B cell (primary cell): ENCODE measurements around the gene DAZAP1. TPM values are rescaled to one million over a fixed set of nuclear protein-coding genes. Genes with fewer than 3 reads are reported as not detected.

Experiments
- ATAC-seq: fragments of 200-7000 bp; cut with Tn5 transposase; one replicate; pipeline ENCODE4 v1.10.0; 2021; ENCODE audit warnings: low read depth, mild to moderate bottlenecking, moderate number of reproducible peaks, moderate library complexity
- CTCF ChIA-PET: fragments of 350-600 bp; sonication (Branson Sonifier 250); formaldehyde crosslinking; loops from one replicate; lab custom pipeline; 2021; ENCODE audit warnings: antibody characterized with exemption, inconsistent platforms; lab: Charles Lee
- POLR2A ChIA-PET: fragments of 350-600 bp; sonication (Branson Sonifier 250); formaldehyde crosslinking; loops from one replicate; lab custom pipeline; 2021; ENCODE audit warnings: antibody characterized with exemption; lab: Charles Lee
- DNase-seq: peaks from one replicate; pipeline ENCODE4 v3.0.0; 2013
- H2AFZ ChIP-seq: 2 replicates; pipeline ENCODE4 v1.6.1; 2012; ENCODE audit warnings: mild to moderate bottlenecking, low read depth, low read length; ENCODE audit not compliant: insufficient read depth, poor library complexity, severe bottlenecking
- H3K27ac ChIP-seq, 2 donors: 1 replicate in 1 of 2; 2 replicates in 1 of 2; pipeline ENCODE4 v1.5.1; 2012 to 2013; ENCODE audit warnings: low read length in 2 of 2, mild to moderate bottlenecking in 2 of 2, moderate library complexity in 1 of 2
- H3K27me3 ChIP-seq, 4 experiments: fragments of 200-600 bp in 1 of 4; sonication (generic) in 1 of 4; replicated peaks in 1 of 4; 1 replicate in 2 of 4; 2 replicates in 2 of 4; pipeline versions ENCODE4 v1.6.1 to v1.7.0; 2013 to 2016; ENCODE audit warnings: low read length in 3 of 4, mild to moderate bottlenecking in 2 of 4, mixed read lengths in 1 of 4, moderate library complexity in 1 of 4; ENCODE audit not compliant: insufficient read depth in 4 of 4, control insufficient read depth in 3 of 4; ENCODE audit errors: control extremely low read depth in 1 of 4
- H3K36me3 ChIP-seq, 2 experiments: replicated peaks in 1 of 2; 1 replicate in 1 of 2; 2 replicates in 1 of 2; pipeline versions ENCODE4 v1.6.1 to v1.7.1; 2013; ENCODE audit warnings: low read length in 1 of 2; ENCODE audit not compliant: insufficient read depth in 2 of 2, control insufficient read depth in 1 of 2; ENCODE audit errors: control extremely low read depth in 1 of 2, extremely low read depth in 1 of 2
- H3K4me1 ChIP-seq, 2 donors: fragments of 200-600 bp in 1 of 2; sonication (generic) in 1 of 2; 1 replicate in 1 of 2; 2 replicates in 1 of 2; pipeline versions ENCODE4 v1.5.1 to v1.6.1; 2013 to 2017; ENCODE audit warnings: low read length in 2 of 2; ENCODE audit not compliant: control insufficient read depth in 2 of 2, insufficient read depth in 2 of 2
- H3K4me2 ChIP-seq: replicated peaks from 2 replicates; pipeline ENCODE3; 2012; ENCODE audit warnings: mild to moderate bottlenecking, low read depth, low read length; ENCODE audit not compliant: poor library complexity, severe bottlenecking
- H3K4me3 ChIP-seq, 5 experiments: fragments of 200-600 bp in 1 of 5; sonication (generic) in 1 of 5; 1 replicate in 3 of 5; 2 replicates in 2 of 5; pipeline versions ENCODE4 v1.5.1 to v1.7.0; 2011 to 2016; ENCODE audit warnings: low read length in 4 of 5, mild to moderate bottlenecking in 4 of 5, low read depth in 2 of 5, control low read depth in 1 of 5, moderate library complexity in 1 of 5; ENCODE audit not compliant: insufficient read depth in 1 of 5; ENCODE audit errors: control extremely low read depth in 1 of 5, extremely low read depth in 1 of 5
- H3K79me2 ChIP-seq: fragments of 200-600 bp; sonication (generic); one replicate; pipeline ENCODE4 v1.6.0; 2016; ENCODE audit warnings: low read length; ENCODE audit not compliant: control insufficient read depth, insufficient read depth
- H3K9ac ChIP-seq: fragments of 200-600 bp; sonication (generic); 2 replicates; pipeline ENCODE4 v1.6.1; 2017; ENCODE audit warnings: mild to moderate bottlenecking, low read length, moderate library complexity
- H3K9me3 ChIP-seq, 3 donors: one replicate each; pipeline versions ENCODE4 v1.6.1 to v1.7.1; 2013; ENCODE audit warnings: low read length in 2 of 3; ENCODE audit not compliant: control insufficient read depth in 2 of 3, insufficient read depth in 1 of 3; ENCODE audit errors: control extremely low read depth in 1 of 3
- H4K20me1 ChIP-seq: 2 replicates; pipeline ENCODE4 v1.6.0; 2012; ENCODE audit warnings: mild to moderate bottlenecking, low read length; ENCODE audit not compliant: insufficient read depth, control insufficient read depth, poor library complexity, severe bottlenecking
- H3K27ac Mint-ChIP-seq: one replicate; pipeline ENCODE4 v1.8.0; 2021; ENCODE audit warnings: mixed read lengths
- H3K27me3 Mint-ChIP-seq: one replicate; pipeline ENCODE4 v1.8.0; 2021; ENCODE audit warnings: mixed read lengths
- H3K4me1 Mint-ChIP-seq: one replicate; pipeline ENCODE4 v1.8.0; 2021; ENCODE audit warnings: mixed read lengths
- H3K4me3 Mint-ChIP-seq: one replicate; pipeline ENCODE4 v1.8.0; 2021; ENCODE audit warnings: mixed read lengths
- H3K9me3 Mint-ChIP-seq: one replicate; pipeline ENCODE4 v1.8.0; 2022; ENCODE audit warnings: mixed read lengths; ENCODE audit not compliant: insufficient read depth
- CTCF ChIP-seq: fragments of 200-600 bp; IDR thresholded peaks from one replicate; pipeline ENCODE4 v1.8.0; 2022; ENCODE audit warnings: antibody characterized with exemption, mild to moderate bottlenecking
- EZH2 ChIP-seq: IDR thresholded peaks from 2 replicates; pipeline ENCODE4 v1.6.1; 2012; ENCODE audit warnings: borderline replicate concordance, low read depth, mild to moderate bottlenecking, moderate library complexity, low read length; ENCODE audit not compliant: insufficient read depth, poor library complexity, severe bottlenecking
- WGBS: methylation state at CpG from one replicate; pipeline ENCODE4 v1.1.5; 2013; ENCODE audit warnings: missing lambda C conversion rate; ENCODE audit not compliant: insufficient coverage; 5-methylcytosine and 5-hydroxymethylcytosine counted together
- intact Hi-C: fragments of 100-400 bp; cut with micrococcal nuclease; formaldehyde crosslinking; loops from one replicate; pipeline ENCODE4 v1.10.0; 2022
- polyA plus RNA-seq: library from polyadenylated mRNA; depleted of rRNA; stranded (reverse); fragments of >200 nt; gene quantifications from 2 replicates; pipeline ENCODE4 v1.2.3, GENCODE V29; 2012
- total RNA-seq, 2 donors: library from RNA; stranded (reverse); fragments of 120-200 nt in 1 of 2; gene quantifications; 1 replicate in 1 of 2; 2 replicates in 1 of 2; pipeline versions ENCODE4 v1.2.3 to v1.2.4, GENCODE V29; 2013 to 2022

DAZAP1 gene
- total and polyA plus RNA-seq, 2 donors (not counting 1 experiment from before 2014, with no cell fraction given), result 54.8 to 125 TPM

GRCh38 chr19:1425902-1426301, 18.5 kb downstream of the DAZAP1 start:
- DNase-seq (no peak), ATAC-seq (no peak)
- Histone ChIP-seq H3K4me2 (no peak overlapping the region), H2AFZ (no peak overlapping the region), H3K9me3 (no peaks in the 10 kb centered on the region), H4K20me1 (peaks cover 78% of the 10 kb centered on the region), H3K9ac (no peak overlapping the region), H3K4me1 (no peaks in the 10 kb centered on the region), H3K4me3 (no peak overlapping the region), H3K36me3 (peaks cover 0 to 72% of the 10 kb centered on the region in 2 experiments), H3K79me2 (peaks cover 42% of the 10 kb centered on the region), H3K27me3 (no peaks in the 10 kb centered on the region), H3K27ac (no peak overlapping the region)
- Mint-ChIP-seq H3K4me3 (no peak overlapping the region), H3K27ac (no peak overlapping the region), H3K27me3 (no peaks in the 10 kb centered on the region), H3K9me3 (no peaks in the 10 kb centered on the region), H3K4me1 (no peaks in the 10 kb centered on the region)
- CTCF ChIA-PET, result no interaction called here
- intact Hi-C loops, result no loop called here
- TF ChIP-seq EZH2, result no peak
- no peak for TF ChIP-seq CTCF
- WGBS, result 98% methylated on average over 7 of the region's 14 CpGs
- POLR2A ChIA-PET, result no interaction called here

- H2AFZ ChIP-seq, result no peak overlapping the region
- Mint-ChIP-seq H3K4me3 (no peak overlapping the region), H3K27ac (no peak overlapping the region), H3K4me1 (no peaks in the 10 kb centered on the region), H3K27me3 (no peaks in the 10 kb centered on the region), H3K9me3 (no peaks in the 10 kb centered on the region)
- no peaks in the 10 kb centered on the region for H3K9me3 ChIP-seq
- WGBS, result 99% methylated on average over 7 of the region's 9 CpGs
- peaks cover 0 to 72% of the 10 kb centered on the region in 2 experiments for H3K36me3 ChIP-seq
- no peaks in the 10 kb centered on the region for H3K27me3 ChIP-seq
- H4K20me1 ChIP-seq, result peaks cover 74% of the 10 kb centered on the region
- no peak overlapping the region for H3K4me3 ChIP-seq
- peaks cover 40% of the 10 kb centered on the region for H3K79me2 ChIP-seq
- TF ChIP-seq CTCF, result no peak
- no peak for TF ChIP-seq EZH2
- CTCF ChIA-PET, result interaction anchor here (0.7 kb wide), 1 partner anchor 544 kb away, joined by 3 read pairs; no protein-coding TSS in a partner anchor
- DNase-seq, result no peak
- no peak overlapping the region for H3K9ac ChIP-seq
- intact Hi-C loops, result no loop called here
- ATAC-seq, result no peak
- no peak overlapping the region for H3K27ac ChIP-seq
- POLR2A ChIA-PET, result no interaction called here
- H3K4me1 ChIP-seq, result no peaks in the 10 kb centered on the region
- H3K4me2 ChIP-seq, result no peak overlapping the region
Observed at GRCh38 chr19:1426736-1427135, 19.4 kb downstream of the DAZAP1 start.
